Activated CD4-positive, alpha-beta T cell treated with anti-CD3 and anti-CD28 coated beads, Interleukin-2, amount 10 ng/mL, durations not matched to agents 7 days and 5 days (primary cell): ENCODE measurements around the gene SCG5. TPM values are rescaled to one million over a fixed set of nuclear protein-coding genes. Genes with fewer than 3 reads are reported as not detected.
"Not testable (repeated sequence)": the region's sequence is repeated elsewhere in the genome, so short reads cannot be mapped to it uniquely, and the experiment has no call there.

ENCODE experiments used
- CTCF ChIA-PET: fragments of 350-600 bp; sonication (Branson Sonifier 250); formaldehyde crosslinking; loops from one replicate; lab custom pipeline; 2021; ENCODE audit warnings: antibody characterized with exemption; lab: Charles Lee
- POLR2A ChIA-PET: fragments of 350-600 bp; sonication (Branson Sonifier 250); formaldehyde crosslinking; loops from one replicate; lab custom pipeline; 2021; ENCODE audit warnings: antibody characterized with exemption; lab: Charles Lee
- DNase-seq: peaks from one replicate; pipeline ENCODE4 v3.0.0-alpha.2; 2020
- H3K27ac Mint-ChIP-seq: one replicate; pipeline ENCODE4 v1.8.0; 2021; ENCODE audit warnings: mild to moderate bottlenecking, moderate library complexity, mixed read lengths
- H3K27me3 Mint-ChIP-seq: one replicate; pipeline ENCODE4 v1.8.0; 2021; ENCODE audit warnings: mixed read lengths
- H3K36me3 Mint-ChIP-seq: one replicate; pipeline ENCODE4 v1.8.0; 2021; ENCODE audit warnings: low read depth, mixed read lengths
- H3K4me1 Mint-ChIP-seq: one replicate; pipeline ENCODE4 v1.8.0; 2021; ENCODE audit warnings: mixed read lengths
- H3K4me3 Mint-ChIP-seq: one replicate; pipeline ENCODE4 v1.8.0; 2021; ENCODE audit warnings: mild to moderate bottlenecking, moderate library complexity, mixed read lengths
- H3K9me3 Mint-ChIP-seq: one replicate; pipeline ENCODE4 v1.8.0; 2021; ENCODE audit warnings: mixed read lengths
- total RNA-seq, 2 experiments: library from RNA; stranded (reverse); gene quantifications; one replicate each; pipeline ENCODE4 v1.2.3, GENCODE V29; 2021

The SCG5 gene, protein sequence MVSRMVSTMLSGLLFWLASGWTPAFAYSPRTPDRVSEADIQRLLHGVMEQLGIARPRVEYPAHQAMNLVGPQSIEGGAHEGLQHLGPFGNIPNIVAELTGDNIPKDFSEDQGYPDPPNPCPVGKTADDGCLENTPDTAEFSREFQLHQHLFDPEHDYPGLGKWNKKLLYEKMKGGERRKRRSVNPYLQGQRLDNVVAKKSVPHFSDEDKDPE
- total RNA-seq = 1 to 10 TPM; 2.5 to 3.7 TPM

DNA sequence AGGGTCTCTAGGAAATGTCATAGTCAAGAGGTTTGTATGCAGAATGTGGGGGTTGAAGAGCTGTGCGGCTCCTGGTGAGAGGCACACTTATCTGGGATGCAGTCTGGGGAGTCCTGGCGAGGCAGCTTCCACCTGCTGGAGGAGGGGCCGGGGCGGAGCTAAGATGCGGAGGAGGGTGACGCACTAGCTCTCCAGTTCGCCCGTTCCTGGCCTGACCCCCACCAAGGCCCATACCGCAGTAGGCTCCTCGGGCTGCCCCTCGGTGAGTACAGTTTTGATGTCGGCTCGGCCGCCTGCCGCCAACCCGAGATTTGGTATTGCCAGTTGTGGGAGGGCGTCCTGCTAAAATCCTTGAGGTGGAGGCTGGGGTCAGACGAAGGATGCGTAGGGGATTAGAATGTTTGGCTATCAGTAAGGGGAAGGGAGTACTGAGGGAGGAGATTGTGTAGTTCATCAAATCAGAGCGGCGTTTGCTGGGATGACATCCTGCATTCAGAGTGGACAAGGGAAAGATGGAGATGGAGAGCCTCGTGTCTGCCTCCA is at the start of gene SCG5:
TSS of gene SCG5 (plus strand) at position 194 of the 543 bp plus-strand sequence. CDS start 1,883 bp downstream, outside the sequence.
- ChIA-PET POLR2A (no interaction called here), CTCF (interaction anchor here (1.3 to 1.5 kb wide), 2 partner anchors 8 to 22 kb away, joined by 3 read pairs; no protein-coding TSS in a partner anchor)
- Mint-ChIP-seq H3K4me3 (no peak within 1 kb of the TSS), H3K36me3 (peaks cover 56% of the 10 kb centered on the region), H3K4me1 (peaks cover 7% of the 10 kb centered on the region), H3K27me3 (no peaks in the 10 kb centered on the region), H3K9me3 (no peaks in the 10 kb centered on the region), H3K27ac (no peak within 1 kb of the TSS)
- no peak for DNase-seq

DNA sequence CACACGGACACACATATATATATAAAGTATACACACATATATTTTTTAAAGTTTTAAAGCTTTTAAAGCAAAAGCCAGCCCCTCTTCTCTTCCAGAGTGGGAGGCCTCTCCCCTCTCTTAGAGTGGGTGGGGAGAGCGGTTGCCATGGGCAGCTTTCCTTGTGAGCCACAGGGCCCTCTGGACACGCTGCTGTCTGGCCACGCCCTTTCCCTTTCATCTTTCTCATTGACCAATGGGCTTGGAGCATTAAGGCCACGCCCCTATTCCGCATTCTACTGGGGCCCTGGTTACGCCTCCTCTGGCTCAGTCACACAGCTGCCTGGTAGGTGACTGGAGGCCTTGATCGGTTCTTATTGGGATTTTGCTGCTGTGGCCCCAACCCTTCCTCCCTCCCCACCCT is 48.4 kb upstream of the SCG5 start, which contains the start of gene GOLGA8N:
TSS of gene GOLGA8N (plus strand) at position 306 of the 400 bp plus-strand sequence.
- not testable (repeated sequence) for H3K27me3 Mint-ChIP-seq, H3K4me1 Mint-ChIP-seq

DNA sequence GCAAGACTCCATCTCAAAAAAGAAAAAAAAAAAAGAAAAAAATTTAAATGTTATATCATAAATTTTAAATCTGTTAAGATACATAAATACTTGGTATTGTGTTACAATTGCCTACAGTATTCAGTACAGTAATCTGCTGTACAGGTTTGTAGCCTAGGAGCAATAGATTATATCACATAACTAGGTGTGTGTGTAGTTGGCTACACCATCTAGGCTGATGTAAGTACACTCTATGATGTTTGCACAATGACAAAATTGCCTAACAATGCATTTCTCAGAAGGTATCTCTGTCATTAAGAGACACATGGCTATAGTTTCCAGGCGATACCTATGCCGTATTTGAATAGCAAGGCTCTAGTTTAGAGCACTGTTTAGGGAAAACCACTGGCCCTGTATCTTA is 32.0 kb upstream of the SCG5 start:
- CTCF ChIA-PET, H3K4me1 Mint-ChIP-seq, POLR2A ChIA-PET, H3K27me3 Mint-ChIP-seq, H3K27ac Mint-ChIP-seq, DNase-seq, H3K9me3 Mint-ChIP-seq, H3K36me3 Mint-ChIP-seq, H3K4me3 Mint-ChIP-seq: not testable (repeated sequence)

More for the DNA sequence above, 48.4 kb upstream of the SCG5 start, which contains the start of gene GOLGA8N:
- CTCF ChIA-PET, H3K36me3 Mint-ChIP-seq, H3K27ac Mint-ChIP-seq, H3K4me3 Mint-ChIP-seq, H3K9me3 Mint-ChIP-seq, DNase-seq, POLR2A ChIA-PET: not testable (repeated sequence)

DNA sequence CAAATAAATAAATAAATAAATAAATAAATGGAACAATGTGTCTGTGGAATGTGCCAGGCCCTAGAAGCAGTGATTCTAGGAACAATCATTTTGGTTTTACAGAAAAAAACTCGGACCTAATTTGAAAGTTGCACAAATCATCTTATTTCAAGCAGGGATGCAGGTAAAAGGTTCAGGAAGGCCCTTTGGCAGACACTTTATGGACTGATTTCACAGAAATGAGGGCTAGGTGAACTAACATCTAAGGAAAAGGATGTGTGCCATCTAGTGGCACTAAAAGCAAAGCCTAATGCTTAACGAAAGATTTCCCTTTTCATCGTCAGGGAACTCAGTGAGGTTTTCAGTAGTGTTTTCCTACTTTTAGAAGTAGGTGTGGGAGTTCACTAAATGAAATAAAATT is 30.8 kb upstream of the SCG5 start:
- CTCF ChIA-PET, H3K9me3 Mint-ChIP-seq, H3K27me3 Mint-ChIP-seq, H3K27ac Mint-ChIP-seq, POLR2A ChIA-PET, H3K36me3 Mint-ChIP-seq, H3K4me3 Mint-ChIP-seq, H3K4me1 Mint-ChIP-seq: not testable (repeated sequence)
- DNase-seq = peak; percentile 32

DNA sequence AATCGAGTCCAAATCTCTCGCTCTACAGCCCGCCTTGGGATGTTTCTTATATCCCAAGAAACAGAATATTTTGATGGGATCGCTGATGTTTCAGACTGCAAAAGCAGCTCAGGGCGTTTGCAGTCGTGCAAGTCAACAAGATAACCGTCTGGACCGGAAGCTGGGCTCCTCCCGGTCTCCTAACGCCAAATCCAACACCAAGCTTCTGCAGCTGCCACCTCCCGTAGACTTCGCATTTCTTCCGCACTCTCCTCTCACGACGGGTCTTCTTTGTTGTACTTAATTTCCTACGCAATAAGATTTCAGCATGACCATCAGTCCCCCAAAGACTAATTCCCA is 26.8 kb upstream of the SCG5 start:
- DNase-seq, CTCF ChIA-PET, H3K9me3 Mint-ChIP-seq, H3K27me3 Mint-ChIP-seq, POLR2A ChIA-PET: not testable (repeated sequence)
- H3K4me1 Mint-ChIP-seq = peaks cover 20% of the 10 kb centered on the region
- H3K27ac Mint-ChIP-seq = peak overlapping the region; percentile 99
- H3K36me3 Mint-ChIP-seq = peaks cover 25% of the 10 kb centered on the region
- H3K4me3 Mint-ChIP-seq = peak overlapping the region; percentile 100

DNA sequence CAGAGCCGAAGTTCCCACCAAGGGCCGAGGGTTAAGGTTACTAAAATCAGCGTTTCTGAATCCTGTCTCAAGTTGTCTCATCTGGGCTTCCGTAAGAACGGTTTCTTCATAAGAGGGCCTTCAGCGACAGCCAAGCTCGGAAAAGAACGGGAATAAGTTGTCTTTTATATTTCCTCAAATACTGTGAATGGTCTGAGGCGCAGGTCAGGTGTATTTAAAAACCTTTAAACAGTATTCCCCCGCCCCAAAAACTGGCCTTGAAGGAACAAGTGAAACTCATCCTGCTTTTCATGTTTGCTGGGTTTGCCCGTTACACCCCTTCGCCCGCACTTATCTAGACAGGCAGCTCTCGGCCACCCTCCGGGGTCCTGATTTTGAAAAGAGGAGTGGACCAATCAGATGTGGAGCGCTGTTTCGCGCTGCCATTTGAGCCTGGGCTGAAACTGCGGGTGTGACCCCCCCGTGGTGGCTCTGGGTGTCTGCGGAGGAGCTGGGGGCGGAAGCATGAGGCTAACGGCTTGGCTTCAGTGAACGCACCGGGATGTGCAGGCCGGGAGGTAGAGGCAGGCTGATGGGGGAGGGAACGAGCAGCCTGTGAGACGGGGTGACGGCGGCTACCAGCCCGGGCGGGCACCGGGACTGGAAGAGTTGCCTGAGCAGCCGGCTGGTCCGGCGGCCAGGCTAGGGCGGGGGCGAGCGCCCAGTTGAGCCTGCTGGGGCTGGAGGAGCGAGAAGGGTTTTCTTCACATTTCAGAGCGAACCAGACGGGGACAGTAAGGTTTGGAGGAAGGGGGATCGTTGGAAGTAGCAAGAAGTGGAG is 26.2 kb upstream of the SCG5 start, which contains the start of gene ARHGAP11A:
TSS of gene ARHGAP11A (plus strand) at position 454 of the 820 bp plus-strand sequence. CDS start 708 bp downstream, outside the sequence.
- POLR2A ChIA-PET = not testable (repeated sequence)
- Mint-ChIP-seq H3K36me3 (peaks cover 25% of the 10 kb centered on the region), H3K4me1 (peaks cover 22% of the 10 kb centered on the region)

DNA sequence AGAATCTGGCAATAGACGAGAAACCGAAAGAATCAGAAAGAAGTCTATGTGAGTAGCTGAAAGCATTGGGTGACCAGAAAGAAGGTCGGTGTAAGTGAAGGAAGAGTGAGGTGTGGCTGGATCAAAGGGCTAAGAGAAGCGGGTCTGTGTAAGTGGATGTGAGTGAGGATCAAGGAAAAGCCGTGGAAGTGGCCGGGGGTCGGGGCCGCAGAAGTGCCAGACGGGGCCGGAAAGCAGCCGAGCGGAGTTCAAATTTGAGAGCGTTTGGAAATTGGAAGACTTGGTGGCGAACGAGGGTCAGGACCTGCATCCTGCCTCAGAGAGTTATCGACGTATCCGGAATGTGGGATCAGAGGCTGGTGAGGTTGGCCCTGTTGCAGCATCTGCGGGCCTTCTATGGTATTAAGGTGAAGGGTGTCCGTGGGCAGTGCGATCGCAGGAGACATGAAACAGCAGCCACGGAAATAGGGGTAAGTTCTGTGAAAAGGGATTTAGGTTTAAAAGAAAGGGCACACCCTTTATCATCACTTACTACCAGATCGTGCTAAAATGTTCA is 25.6 kb upstream of the SCG5 start:
- Mint-ChIP-seq H3K4me1 (peaks cover 19% of the 10 kb centered on the region), H3K36me3 (peaks cover 25% of the 10 kb centered on the region), H3K27ac (peak overlapping the region; percentile 99), H3K4me3 (peak overlapping the region; percentile 100)
- peak; percentile 14 for DNase-seq
- H3K27me3 Mint-ChIP-seq, H3K9me3 Mint-ChIP-seq, CTCF ChIA-PET, POLR2A ChIA-PET: not testable (repeated sequence)

More for the DNA sequence above, 26.2 kb upstream of the SCG5 start, which contains the start of gene ARHGAP11A:
- CTCF ChIA-PET, H3K27me3 Mint-ChIP-seq, H3K9me3 Mint-ChIP-seq: not testable (repeated sequence)
- Mint-ChIP-seq H3K27ac (peak within 1 kb of the TSS; percentile 99), H3K4me3 (peak within 1 kb of the TSS; percentile 100)
- peak; percentile 89 for DNase-seq

DNA sequence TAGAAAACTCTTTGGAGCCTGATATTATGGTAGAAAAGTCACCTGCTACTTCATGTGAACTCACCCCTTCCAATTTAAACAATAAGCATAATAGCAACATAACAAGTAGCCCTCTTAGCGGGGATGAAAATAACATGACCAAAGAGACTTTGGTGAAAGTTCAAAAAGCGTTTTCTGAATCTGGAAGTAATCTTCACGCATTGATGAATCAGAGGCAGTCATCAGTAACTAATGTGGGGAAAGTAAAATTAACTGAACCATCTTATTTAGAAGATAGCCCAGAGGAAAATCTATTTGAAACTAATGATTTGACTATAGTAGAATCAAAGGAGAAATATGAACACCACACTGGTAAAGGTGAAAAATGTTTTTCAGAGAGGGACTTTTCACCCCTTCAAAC is 5.1 kb upstream of the SCG5 start:
- Mint-ChIP-seq H3K4me3 (no peak overlapping the region), H3K4me1 (peaks cover 9% of the 10 kb centered on the region), H3K36me3 (peaks cover 67% of the 10 kb centered on the region), H3K27me3 (no peaks in the 10 kb centered on the region), H3K27ac (no peak overlapping the region), H3K9me3 (no peaks in the 10 kb centered on the region)
- ChIA-PET POLR2A (no interaction called here), CTCF (no interaction called here)
- no peak for DNase-seq

DNA sequence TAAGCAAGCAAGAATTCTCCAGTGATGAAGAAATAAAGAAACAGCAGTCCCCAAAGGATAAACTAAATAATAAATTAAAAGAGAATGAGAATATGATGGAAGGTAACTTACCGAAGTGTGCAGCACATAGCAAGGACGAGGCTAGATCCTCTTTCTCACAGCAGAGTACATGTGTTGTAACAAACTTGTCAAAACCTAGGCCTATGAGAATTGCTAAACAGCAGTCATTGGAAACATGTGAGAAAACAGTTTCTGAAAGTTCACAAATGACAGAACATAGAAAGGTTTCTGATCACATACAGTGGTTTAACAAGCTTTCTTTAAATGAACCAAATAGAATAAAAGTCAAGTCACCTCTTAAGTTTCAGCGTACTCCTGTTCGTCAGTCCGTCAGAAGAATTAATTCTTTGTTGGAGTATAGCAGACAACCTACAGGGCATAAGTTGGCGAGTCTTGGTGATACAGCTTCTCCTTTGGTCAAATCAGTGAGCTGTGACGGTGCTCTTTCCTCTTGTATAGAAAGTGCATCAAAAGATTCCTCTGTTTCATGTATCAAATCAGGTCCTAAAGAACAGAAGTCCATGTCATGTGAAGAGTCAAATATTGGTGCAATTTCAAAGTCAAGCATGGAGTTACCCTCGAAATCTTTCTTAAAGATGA is 4.5 kb upstream of the SCG5 start:
- Mint-ChIP-seq H3K9me3 (no peaks in the 10 kb centered on the region), H3K36me3 (peaks cover 66% of the 10 kb centered on the region), H3K27me3 (no peaks in the 10 kb centered on the region), H3K27ac (no peak overlapping the region), H3K4me1 (peaks cover 9% of the 10 kb centered on the region), H3K4me3 (no peak overlapping the region)
- ChIA-PET POLR2A (no interaction called here), CTCF (no interaction called here)
- DNase-seq = no peak

DNA sequence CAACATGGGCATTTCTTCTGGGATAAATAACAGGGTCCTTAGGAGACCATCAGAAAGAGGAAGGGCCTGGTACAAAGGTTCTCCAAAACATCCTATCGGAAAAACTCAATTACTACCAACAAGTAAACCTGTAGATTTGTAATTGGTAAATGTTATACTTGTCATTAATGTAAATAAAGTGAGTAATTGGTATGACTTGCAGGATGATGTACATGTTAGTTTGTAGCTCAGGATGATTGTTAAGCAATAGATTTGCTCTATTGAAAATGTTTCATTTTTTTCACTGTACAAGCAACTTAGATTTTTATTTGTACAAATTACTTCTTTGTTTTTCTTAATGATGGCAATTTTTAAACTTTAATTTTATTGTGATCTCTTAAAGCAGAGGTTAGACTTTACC is 3.8 kb upstream of the SCG5 start:
- H3K27me3 Mint-ChIP-seq = no peaks in the 10 kb centered on the region
- CTCF ChIA-PET = no interaction called here
- H3K4me3 Mint-ChIP-seq = no peak overlapping the region
- H3K4me1 Mint-ChIP-seq = peaks cover 9% of the 10 kb centered on the region
- DNase-seq = no peak
- POLR2A ChIA-PET = no interaction called here
- peaks cover 66% of the 10 kb centered on the region for H3K36me3 Mint-ChIP-seq
- H3K27ac Mint-ChIP-seq = no peak overlapping the region
- H3K9me3 Mint-ChIP-seq = no peaks in the 10 kb centered on the region

DNA sequence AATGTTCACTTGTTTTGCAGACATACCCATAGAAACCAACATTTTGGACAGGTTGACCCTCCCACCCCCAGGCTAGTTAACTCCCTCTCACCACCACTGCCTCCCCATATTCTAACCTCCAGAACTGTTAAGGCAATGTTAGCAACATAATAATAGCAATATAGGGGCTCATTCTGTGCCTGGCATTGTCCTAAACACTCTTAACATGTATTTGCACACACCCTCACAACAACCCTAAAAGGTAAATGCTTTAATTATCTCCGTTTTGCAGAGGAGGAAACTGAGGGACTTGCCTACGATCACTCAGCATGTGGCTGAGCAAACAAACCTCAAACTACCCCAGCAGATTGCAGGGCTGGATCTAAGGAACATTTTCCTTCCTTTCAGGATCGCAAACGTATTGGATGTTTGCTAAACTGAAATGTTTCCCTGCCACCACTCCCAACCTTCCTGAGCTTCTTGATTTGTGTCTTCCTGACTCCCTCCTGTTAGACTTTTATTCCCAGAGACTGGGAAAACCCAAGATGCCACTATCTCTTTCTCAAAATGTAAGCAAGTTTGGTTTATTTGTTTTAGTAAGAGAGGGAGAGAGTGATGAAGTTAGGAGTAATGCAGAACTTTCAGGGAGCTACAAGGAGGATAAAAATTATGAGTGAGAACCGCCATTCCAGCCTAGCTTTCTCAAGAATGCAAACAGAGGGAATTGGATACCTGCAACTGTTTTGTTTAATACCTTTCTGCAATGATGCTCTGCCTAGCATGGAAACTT is 1.3 kb downstream of the SCG5 start:
- CTCF ChIA-PET = interaction anchor here (1.1 kb wide), 1 partner anchor 20 kb away, joined by 3 read pairs; no protein-coding TSS in a partner anchor
- Mint-ChIP-seq H3K4me1 (peaks cover 7% of the 10 kb centered on the region), H3K36me3 (peaks cover 51% of the 10 kb centered on the region), H3K4me3 (no peak overlapping the region), H3K9me3 (no peaks in the 10 kb centered on the region), H3K27ac (no peak overlapping the region), H3K27me3 (no peaks in the 10 kb centered on the region)
- DNase-seq = no peak
- POLR2A ChIA-PET = no interaction called here

DNA sequence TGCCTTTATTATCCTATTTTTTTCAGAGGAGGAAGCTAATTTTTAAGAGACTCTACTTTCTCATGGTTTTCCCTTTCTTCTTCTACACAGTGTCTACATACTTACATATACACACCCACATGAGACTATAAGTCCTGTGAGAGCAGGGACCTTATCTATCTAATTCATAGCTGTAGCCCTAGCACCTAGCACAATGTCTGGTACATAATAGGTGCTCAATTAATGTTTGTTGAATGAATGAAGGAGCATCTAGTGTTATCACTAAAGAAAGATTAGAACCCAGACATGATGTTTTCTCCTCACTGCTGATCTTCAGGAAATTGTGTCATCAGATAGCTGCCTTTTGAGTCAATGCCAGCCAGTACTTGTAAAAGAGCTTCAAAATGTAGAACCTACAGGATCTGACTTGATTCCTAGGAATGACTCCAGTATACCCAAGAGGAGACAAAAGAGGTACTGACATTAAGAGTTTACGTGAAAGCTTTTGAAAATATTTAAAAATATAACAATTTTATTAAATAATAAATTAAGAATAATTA is 2.5 kb downstream of the SCG5 start:
- peaks cover 50% of the 10 kb centered on the region for H3K36me3 Mint-ChIP-seq
- H3K27me3 Mint-ChIP-seq = no peaks in the 10 kb centered on the region
- DNase-seq = no peak
- H3K9me3 Mint-ChIP-seq = no peaks in the 10 kb centered on the region
- H3K4me3 Mint-ChIP-seq = no peak overlapping the region
- H3K4me1 Mint-ChIP-seq = peaks cover 7% of the 10 kb centered on the region
- no peak overlapping the region for H3K27ac Mint-ChIP-seq
- ChIA-PET CTCF (interaction anchor here (1.5 kb wide), 1 partner anchor 12 kb away, joined by 3 read pairs; no protein-coding TSS in a partner anchor), POLR2A (no interaction called here)
